Transverse colon (tissue), 4 donors: ENCODE data around the gene TLK2. TPM values are rescaled to one million over a fixed set of nuclear protein-coding genes. Genes with fewer than 3 reads are reported as not detected.

Experiments used
- DNase-seq: peaks from one replicate; pipeline ENCODE4 v3.0.0-alpha.2; 2019
- H3K27ac ChIP-seq, 4 donors: fragments of 200-600 bp; sonication (generic); 2 replicates each; pipeline ENCODE4 v1.5.1; 2016 to 2018; ENCODE audit warnings: inconsistent platforms in 4 of 4
- H3K27me3 ChIP-seq: fragments of 200-600 bp; sonication (generic); 2 replicates; pipeline ENCODE4 v1.5.1; 2017; ENCODE audit warnings: inconsistent platforms
- H3K36me3 ChIP-seq, 4 donors: fragments of 200-600 bp; sonication (generic); 2 replicates each; pipeline ENCODE4 v1.5.1; 2017 to 2019; ENCODE audit warnings: inconsistent platforms in 4 of 4
- H3K4me1 ChIP-seq, 4 donors: fragments of 200-600 bp; sonication (generic); 2 replicates each; pipeline ENCODE4 v1.5.1; 2017 to 2020; ENCODE audit warnings: inconsistent platforms in 4 of 4
- H3K4me3 ChIP-seq, 4 donors: fragments of 200-600 bp; sonication (generic); 1 replicate in 1 of 4; 2 replicates in 3 of 4; pipeline versions ENCODE4 v1.5.1 to v1.6.1; 2017 to 2019; ENCODE audit warnings: inconsistent platforms in 4 of 4
- H3K9me3 ChIP-seq, 2 donors: fragments of 200-600 bp; sonication (generic); 2 replicates each; pipeline ENCODE4 v1.5.1; 2017 to 2019; ENCODE audit warnings: inconsistent platforms in 2 of 2
- CTCF ChIP-seq, 5 experiments: fragments of 200-600 bp in 3 of 5; fragments of 450-650 bp in 2 of 5; sonication (generic) in 3 of 5; IDR thresholded peaks; 1 replicate in 2 of 5; 2 replicates in 3 of 5; pipeline ENCODE4 v1.5.1; 2016 to 2017; ENCODE audit warnings: antibody characterized with exemption in 5 of 5, inconsistent platforms in 3 of 5, mild to moderate bottlenecking in 2 of 5, moderate library complexity in 1 of 5
- EP300 ChIP-seq: sonication (generic); formaldehyde crosslinking; IDR thresholded peaks from one replicate; pipeline ENCODE4 v1.6.1; 2017; ENCODE audit warnings: antibody characterized with exemption, low read depth
- POLR2A ChIP-seq: fragments of 450-650 bp; IDR thresholded peaks from one replicate; pipeline ENCODE4 v1.6.1; 2016; ENCODE audit warnings: antibody characterized with exemption, mild to moderate bottlenecking, moderate library complexity
- POLR2AphosphoS5 ChIP-seq, 3 donors: sonication (generic); formaldehyde crosslinking; IDR thresholded peaks; one replicate each; pipeline ENCODE4 v1.6.1; 2016; ENCODE audit warnings: antibody characterized with exemption in 3 of 3
- WGBS, 2 donors: methylation state at CpG; one replicate each; pipeline ENCODE4 v1.1.5; 2018; ENCODE audit warnings: low coverage in 1 of 2; 5-methylcytosine and 5-hydroxymethylcytosine counted together
- in situ Hi-C, 4 donors: fragments of 200-750 bp; cut with MboI; loops; one replicate each; pipeline versions ENCODE4 v1.15.0 to v1.15.1; 2017; ENCODE audit warnings: low sequenced_read_pairs in 3 of 4, low pct_ligation_motif_present in 1 of 4, low pct_unique_long_range_greater_than_20kb in 1 of 4
- intact Hi-C: fragments of 100-400 bp; cut with DNase I; formaldehyde crosslinking; loops from one replicate; pipeline ENCODE4 v1.15.1; 2023; ENCODE audit warnings: low total_unique reads
- small RNA-seq, 4 donors: library from RNA; depleted of rRNA; stranded (forward); fragments of <200 nt; gene quantifications; one replicate each; pipeline ENCODE3, GENCODE V24; 2016
- total RNA-seq, 4 donors: library from RNA; depleted of rRNA; stranded (reverse); fragments of >200 nt; gene quantifications; one replicate each; pipeline ENCODE4 v1.1.0, GENCODE V29; 2016

Gene TLK2
- total RNA-seq, 4 donors from 2014 or later = 36.6 to 146 (median 46.7) TPM

GRCh38 chr17:62661337-62661736 lies 182.7 kb downstream of the TLK2 start:
- no peak overlapping the region for H3K27ac ChIP-seq
- no peaks in the 10 kb centered on the region for H3K4me1 ChIP-seq
- 97 to 100% methylated on average over 1 of the region's 1 CpG for WGBS, 2 donors
- H3K27me3 ChIP-seq = no peaks in the 10 kb centered on the region
- no peak overlapping the region for H3K4me3 ChIP-seq
- in situ Hi-C loops (no loop called here), intact Hi-C loops (no loop called here)
- no peaks in the 10 kb centered on the region for H3K36me3 ChIP-seq
- TF ChIP-seq CTCF (IDR thresholded peaks at IDR 0.05) (no peak), POLR2AphosphoS5 (IDR thresholded peaks at IDR 0.05) (no peak), EP300 (no peak), POLR2A (no peak)
- H3K9me3 ChIP-seq = no peaks in the 10 kb centered on the region
- no peak for DNase-seq

GRCh38 chr17:62662855-62663254 lies 184.2 kb downstream of the TLK2 start:
- no peaks in the 10 kb centered on the region for H3K4me1 ChIP-seq
- H3K9me3 ChIP-seq = no peaks in the 10 kb centered on the region
- TF ChIP-seq EP300 (no peak), POLR2A (no peak), CTCF (IDR thresholded peaks at IDR 0.05) (no peak)
- no peak overlapping the region for H3K27ac ChIP-seq
- H3K4me3 ChIP-seq = no peak overlapping the region
- H3K27me3 ChIP-seq = no peaks in the 10 kb centered on the region
- in situ Hi-C loops (no loop called here), intact Hi-C loops (no loop called here)
- WGBS, 2 donors = 72 to 78% methylated on average over 2 to 6 of the region's 6 CpGs
- DNase-seq = no peak
- H3K36me3 ChIP-seq = no peaks in the 10 kb centered on the region

Small RNA genes lying within 50 kb of the gene (small RNA-seq; reads per million reads assigned to genes)
- gene RF00019 = 0 reads per million in 4 donors

Other genes starting within 250 kb of the TLK2 start
- gene EFCAB3, start 98.3 kb upstream of the TLK2 start, total RNA-seq = not detected
- 10 to 100 TPM in 2 of 4 donors, 1 to 10 TPM in 2; 1.5 to 18.9 (median 9.8) TPM for gene METTL2A, start 54.9 kb upstream of the TLK2 start, total RNA-seq
- gene MRC2, start 148.8 kb downstream of the TLK2 start, total RNA-seq = 10 to 100 TPM in 3 of 4 donors, 1 to 10 TPM in 1; 7.9 to 47.2 (median 14.5) TPM